Measurements from ENCODE around the gene PPEF1. TPM values are rescaled to one million over a fixed set of nuclear protein-coding genes. Genes with fewer than 3 reads are reported as not detected.
"Not testable (repeated sequence)": the region's sequence is repeated elsewhere in the genome, so short reads cannot be mapped to it uniquely, and the experiment has no call there.

PPEF1 gene
- total RNA-seq, 1 experiment from 2014 or later, result 0.52 TPM

DNA sequence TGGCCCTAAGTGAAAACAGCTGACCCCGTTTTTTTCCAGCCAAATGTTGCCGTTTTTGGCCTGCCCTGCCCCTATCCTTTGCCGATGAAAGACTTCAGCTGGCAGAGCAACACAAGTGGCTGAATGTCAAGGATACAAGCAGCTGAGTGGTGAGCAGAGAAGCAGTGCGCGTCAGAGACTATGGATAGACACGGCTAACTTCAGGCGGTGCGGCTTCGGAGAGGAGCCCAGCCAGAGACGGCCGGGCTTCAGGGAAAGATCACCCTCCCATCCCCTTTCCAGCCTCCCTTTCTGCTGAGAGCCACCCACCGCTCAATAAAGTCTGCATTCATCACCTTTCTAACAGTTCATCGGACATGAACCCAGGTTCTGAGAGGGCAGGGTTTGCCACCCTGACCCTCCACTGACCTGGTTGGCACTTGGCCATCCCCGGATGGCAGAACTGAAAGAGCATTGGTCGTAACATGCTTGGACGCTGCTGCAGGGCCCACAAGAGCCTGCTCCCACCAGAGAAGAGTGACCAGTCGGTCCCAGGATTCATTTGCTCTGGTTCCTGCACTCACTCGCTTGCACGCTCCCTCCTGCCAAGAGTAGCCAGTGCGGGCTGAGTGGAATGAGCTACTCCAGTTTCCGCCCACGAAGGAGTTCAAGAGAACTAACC lies 125.8 kb downstream of the PPEF1 start:
- H3K56ac ChIP-seq (ENCODE audit: insufficient read length, low read depth, low read length), result no peak overlapping the region
- no peak overlapping the region for H3K9ac ChIP-seq (ENCODE audit: extremely low read depth, insufficient read length, low read length)

GRCh38 chrX:18847901-18848300 lies 140.5 kb downstream of the PPEF1 start:
- H3K14ac ChIP-seq (ENCODE audit: insufficient read depth, low read length); H3K9ac ChIP-seq (ENCODE audit: extremely low read depth, insufficient read length, low read length); H2BK15ac ChIP-seq (ENCODE audit: low read depth, low read length); H2BK120ac ChIP-seq (ENCODE audit: low read depth, low read length, poor library complexity, severe bottlenecking); H2BK20ac ChIP-seq (ENCODE audit: low read depth, low read length, poor library complexity, severe bottlenecking); H2AK5ac ChIP-seq (ENCODE audit: insufficient read length, low read length); H3K79me2 ChIP-seq (ENCODE audit: insufficient read depth, low read length); H3K56ac ChIP-seq (ENCODE audit: insufficient read length, low read depth, low read length); H3K27me3 ChIP-seq (ENCODE audit: insufficient read depth, low read length); H3K27ac ChIP-seq (ENCODE audit: insufficient read length, low read depth, low read length); H3K4me2 ChIP-seq (ENCODE audit: insufficient read depth, insufficient read length, low read length); H3K23me2 ChIP-seq (ENCODE audit: insufficient read length, low read depth, low read length, poor library complexity, severe bottlenecking); H2AFZ ChIP-seq (ENCODE audit: low read length); H3K27ac Mint-ChIP-seq; H3K23ac ChIP-seq (ENCODE audit: insufficient read length, low read depth, low read length); H4K20me1 ChIP-seq (ENCODE audit: control insufficient read depth, insufficient read depth, insufficient read length); H3K18ac ChIP-seq (ENCODE audit: insufficient read length, low read depth, low read length); H3T11ph ChIP-seq (ENCODE audit: low read length); H3K79me1 ChIP-seq (ENCODE audit: insufficient read depth, low read depth, low read length, poor library complexity, severe bottlenecking); H2BK12ac ChIP-seq (ENCODE audit: insufficient read length, low read depth, low read length); H3K4me1 Mint-ChIP-seq; H4K91ac ChIP-seq (ENCODE audit: insufficient read length, low read depth, low read length); H4K5ac ChIP-seq (ENCODE audit: insufficient read length, low read depth, low read length); DNase-seq; H3K4me1 ChIP-seq (ENCODE audit: insufficient read depth, low read length); H3K4me3 Mint-ChIP-seq; H2BK5ac ChIP-seq (ENCODE audit: insufficient read length, low read length); H3K27me3 Mint-ChIP-seq (ENCODE audit: low read depth); H4K8ac ChIP-seq (replicated peaks; ENCODE audit: insufficient read length, low read depth, low read length); H3K4ac ChIP-seq (ENCODE audit: low read depth, low read length): not testable (repeated sequence)
- Mint-ChIP-seq H3K9me3 (peaks cover 81 to 86% of the 10 kb centered on the region in 2 experiments), H3K36me3 (ENCODE audit: insufficient read depth in 1 of 3, low read depth in 3 of 3) (peaks cover 7 to 18% (median 17%) of the 10 kb centered on the region in 3 experiments; a peak in 6 of 7 replicates)
- peaks cover 21% of the 10 kb centered on the region for H3K9me3 ChIP-seq (ENCODE audit: control insufficient read depth, low read depth, low read length)
- no CpG with 5 or more reads among the region's 3 CpGs for WGBS (ENCODE audit: extremely low coverage, insufficient read length, low lambda C conversion rate)

More for the DNA sequence above, 125.8 kb downstream of the PPEF1 start:
- no peaks in the 10 kb centered on the region for H3K79me1 ChIP-seq (ENCODE audit: insufficient read depth, low read depth, low read length, poor library complexity, severe bottlenecking)
- no peak overlapping the region for H4K91ac ChIP-seq (ENCODE audit: insufficient read length, low read depth, low read length)
- H4K20me1 ChIP-seq (ENCODE audit: control insufficient read depth, insufficient read depth, insufficient read length), result no peaks in the 10 kb centered on the region
- no peaks in the 10 kb centered on the region for H3K4me1 ChIP-seq (ENCODE audit: insufficient read depth, low read length)
- H3K23me2 ChIP-seq (ENCODE audit: insufficient read length, low read depth, low read length, poor library complexity, severe bottlenecking), result no peaks in the 10 kb centered on the region
- H3K23ac ChIP-seq (ENCODE audit: insufficient read length, low read depth, low read length), result no peak overlapping the region
- no peak overlapping the region for H2BK12ac ChIP-seq (ENCODE audit: insufficient read length, low read depth, low read length)
- no peak for TF ChIP-seq CTCF (conservative IDR thresholded peaks at IDR 0.05)
- Mint-ChIP-seq H3K4me1 (peaks cover 0 to 3% of the 10 kb centered on the region in 2 experiments; a peak in 1 of 4 replicates), H3K27ac (no peak overlapping the region), H3K27me3 (ENCODE audit: low read depth) (no peaks in the 10 kb centered on the region; the same call in 1 of the 2 replicates), H3K9me3 (peaks cover 56 to 57% of the 10 kb centered on the region in 2 experiments), H3K36me3 (ENCODE audit: insufficient read depth in 1 of 3, low read depth in 3 of 3) (peaks cover 7 to 9% (median 7%) of the 10 kb centered on the region in 3 experiments; a peak in 4 of 7 replicates), H3K4me3 (no peak overlapping the region; a peak in 1 of 5 replicates)
- H4K8ac ChIP-seq (replicated peaks; ENCODE audit: insufficient read length, low read depth, low read length), result no peak overlapping the region
- no CpG with 5 or more reads among the region's 22 CpGs for WGBS (ENCODE audit: extremely low coverage, insufficient read length, low lambda C conversion rate)
- H2BK5ac ChIP-seq (ENCODE audit: insufficient read length, low read length), result no peak overlapping the region
- H2AK5ac ChIP-seq (ENCODE audit: insufficient read length, low read length), result no peak overlapping the region
- H3K27ac ChIP-seq (ENCODE audit: insufficient read length, low read depth, low read length), result no peak overlapping the region
- no peaks in the 10 kb centered on the region for H3K27me3 ChIP-seq (ENCODE audit: insufficient read depth, low read length)
- H3K14ac ChIP-seq (ENCODE audit: insufficient read depth, low read length), result no peak overlapping the region
- no peak overlapping the region for H3K4me2 ChIP-seq (ENCODE audit: insufficient read depth, insufficient read length, low read length)
- H2BK20ac ChIP-seq (ENCODE audit: low read depth, low read length, poor library complexity, severe bottlenecking), result no peak overlapping the region
- no peak overlapping the region for H2AFZ ChIP-seq (ENCODE audit: low read length)
- H4K5ac ChIP-seq (ENCODE audit: insufficient read length, low read depth, low read length), result no peak overlapping the region
- no peaks in the 10 kb centered on the region for H3K79me2 ChIP-seq (ENCODE audit: insufficient read depth, low read length)
- no peak overlapping the region for H3T11ph ChIP-seq (ENCODE audit: low read length)
- DNase-seq, result no peak
- H3K9me3 ChIP-seq (ENCODE audit: control insufficient read depth, low read depth, low read length), result peaks cover 9% of the 10 kb centered on the region
- H2BK15ac ChIP-seq (ENCODE audit: low read depth, low read length), result no peak overlapping the region
- H3K4ac ChIP-seq (ENCODE audit: low read depth, low read length), result no peak overlapping the region
- no peak overlapping the region for H2BK120ac ChIP-seq (ENCODE audit: low read depth, low read length, poor library complexity, severe bottlenecking)
- no peak overlapping the region for H3K18ac ChIP-seq (ENCODE audit: insufficient read length, low read depth, low read length)

All from H9 (cell line).